AG10803 (cell line): ENCODE data around the gene RARA.
A peak's percentile ranks its signal among the peaks of the same experiment; 100 is the strongest.

Source experiments
- DNase-seq: peaks from one replicate; pipeline ENCODE4 v3.0.0; 2010; ENCODE audit warnings: low read depth
- H3K4me3 ChIP-seq: 2 replicates; pipeline ENCODE4 v1.5.1; 2011; ENCODE audit warnings: mild to moderate bottlenecking, low read length, control low read depth
- TF ChIP-seq, protein P1 (sequence below): conservative IDR thresholded peaks from 2 replicates; pipeline ENCODE4 v1.5.1; 2011; ENCODE audit warnings: mild to moderate bottlenecking, low read length, control low read depth, inconsistent platforms

The RARA gene

DNA sequence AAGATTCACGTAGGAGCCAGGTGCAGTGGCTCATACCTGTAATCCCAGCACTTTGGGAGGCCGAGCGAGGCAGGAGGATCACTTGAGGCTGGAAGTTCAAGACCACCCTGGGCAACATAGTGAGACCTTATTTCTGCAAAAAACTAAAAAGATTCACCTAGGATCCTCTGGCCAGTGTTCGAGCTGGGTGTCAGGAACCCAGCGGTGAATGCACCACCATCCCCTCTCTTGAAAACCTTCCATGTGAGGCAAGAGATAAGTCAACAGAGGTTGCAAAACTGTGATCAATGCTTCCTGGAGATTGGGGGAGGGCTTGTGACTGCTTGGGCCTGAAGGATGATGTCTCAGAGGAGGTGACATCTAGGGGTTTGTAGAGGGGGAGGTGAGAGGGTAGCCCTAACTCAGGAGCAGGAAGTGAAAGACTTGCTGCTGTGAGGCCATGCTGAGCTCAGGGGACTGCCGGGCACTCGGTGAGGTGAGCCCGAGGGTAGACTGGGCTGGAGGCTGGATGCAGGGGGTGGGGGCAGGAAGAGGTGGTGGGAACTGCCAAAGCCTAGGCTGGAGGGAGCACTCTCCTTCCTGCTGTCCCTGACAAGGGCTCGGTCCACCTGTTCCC is 43.9 kb downstream of the RARA start:
- no peak overlapping the region for H3K4me3 ChIP-seq
- no peak for DNase-seq
- TF ChIP-seq, protein P1, sequence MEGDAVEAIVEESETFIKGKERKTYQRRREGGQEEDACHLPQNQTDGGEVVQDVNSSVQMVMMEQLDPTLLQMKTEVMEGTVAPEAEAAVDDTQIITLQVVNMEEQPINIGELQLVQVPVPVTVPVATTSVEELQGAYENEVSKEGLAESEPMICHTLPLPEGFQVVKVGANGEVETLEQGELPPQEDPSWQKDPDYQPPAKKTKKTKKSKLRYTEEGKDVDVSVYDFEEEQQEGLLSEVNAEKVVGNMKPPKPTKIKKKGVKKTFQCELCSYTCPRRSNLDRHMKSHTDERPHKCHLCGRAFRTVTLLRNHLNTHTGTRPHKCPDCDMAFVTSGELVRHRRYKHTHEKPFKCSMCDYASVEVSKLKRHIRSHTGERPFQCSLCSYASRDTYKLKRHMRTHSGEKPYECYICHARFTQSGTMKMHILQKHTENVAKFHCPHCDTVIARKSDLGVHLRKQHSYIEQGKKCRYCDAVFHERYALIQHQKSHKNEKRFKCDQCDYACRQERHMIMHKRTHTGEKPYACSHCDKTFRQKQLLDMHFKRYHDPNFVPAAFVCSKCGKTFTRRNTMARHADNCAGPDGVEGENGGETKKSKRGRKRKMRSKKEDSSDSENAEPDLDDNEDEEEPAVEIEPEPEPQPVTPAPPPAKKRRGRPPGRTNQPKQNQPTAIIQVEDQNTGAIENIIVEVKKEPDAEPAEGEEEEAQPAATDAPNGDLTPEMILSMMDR, result no peak

DNA sequence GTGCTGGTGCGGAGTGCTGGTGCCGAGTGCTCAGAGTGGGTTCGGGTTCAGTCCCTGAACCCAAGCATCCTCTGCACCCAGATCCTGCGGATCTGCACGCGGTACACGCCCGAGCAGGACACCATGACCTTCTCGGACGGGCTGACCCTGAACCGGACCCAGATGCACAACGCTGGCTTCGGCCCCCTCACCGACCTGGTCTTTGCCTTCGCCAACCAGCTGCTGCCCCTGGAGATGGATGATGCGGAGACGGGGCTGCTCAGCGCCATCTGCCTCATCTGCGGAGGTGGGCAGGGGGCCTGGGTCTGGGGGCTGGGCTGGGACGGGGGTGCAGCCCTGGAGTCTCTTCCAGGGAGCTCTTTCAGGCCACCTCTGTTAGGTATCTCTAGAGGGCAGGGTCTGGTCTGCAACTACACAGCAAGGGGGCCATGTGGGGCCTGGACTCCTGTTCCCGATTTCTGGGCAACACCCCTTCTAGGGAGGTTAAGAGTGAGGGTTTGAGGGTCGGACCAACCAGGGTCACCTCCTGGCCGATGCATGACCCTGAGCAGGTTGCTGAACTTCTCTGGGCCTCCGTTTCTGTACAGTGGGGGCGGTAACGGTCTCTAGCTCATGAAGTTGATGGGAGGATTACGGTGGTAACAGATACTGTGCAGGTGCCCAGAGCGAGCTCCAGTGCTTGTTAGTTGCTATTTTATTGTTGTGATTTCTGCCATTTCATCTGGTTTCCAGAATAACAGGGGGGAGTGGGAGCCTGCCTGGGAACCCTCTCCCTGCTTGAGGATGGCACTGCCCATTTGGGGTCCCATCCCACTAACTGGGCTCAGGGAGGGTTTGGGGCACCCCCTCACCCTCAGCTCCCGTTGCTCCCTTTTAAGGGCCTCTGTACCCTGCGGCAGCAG is 45.5 kb downstream of the RARA start:
- TF ChIP-seq, protein P1, result no peak
- DNase-seq, result no peak
- no peak overlapping the region for H3K4me3 ChIP-seq

- H3K4me3 ChIP-seq, result no peak overlapping the region
- DNase-seq, result peak; percentile 43
- TF ChIP-seq, protein P1, result peak; percentile 74
These were observed 46.3 kb downstream of the RARA start for GRCh38 chr17:40355123-40355803.

GRCh38 chr17:40355804-40356758 is 47.1 kb downstream of the RARA start:
- H3K4me3 ChIP-seq, result no peak overlapping the region
- TF ChIP-seq, protein P1, result no peak

GRCh38 chr17:40356990-40357881 is 48.3 kb downstream of the RARA start:
- TF ChIP-seq, protein P1, result no peak
- H3K4me3 ChIP-seq, result no peak overlapping the region
- no peak for DNase-seq

More at GRCh38 chr17:40355804-40356758, 47.1 kb downstream of the RARA start:
- no peak for DNase-seq
